LNCaP clone FGC (cell line): ENCODE data around the gene GAREM1.

Source experiments
- DNase-seq: peaks from one replicate; pipeline ENCODE4 v3.0.0-alpha.2; 2011; ENCODE audit warnings: low read depth
- H3K4me3 ChIP-seq: 2 replicates; pipeline ENCODE4 v1.5.1; 2011; ENCODE audit warnings: mild to moderate bottlenecking, low read depth, low read length, control low read depth
- TF ChIP-seq, protein P1 (sequence below): IDR thresholded peaks from 2 replicates; pipeline ENCODE4 v1.5.1; 2012; ENCODE audit warnings: mild to moderate bottlenecking; ENCODE audit not compliant: control insufficient read depth, insufficient read depth; ENCODE audit errors: extremely low read depth

The GAREM1 gene

DNA sequence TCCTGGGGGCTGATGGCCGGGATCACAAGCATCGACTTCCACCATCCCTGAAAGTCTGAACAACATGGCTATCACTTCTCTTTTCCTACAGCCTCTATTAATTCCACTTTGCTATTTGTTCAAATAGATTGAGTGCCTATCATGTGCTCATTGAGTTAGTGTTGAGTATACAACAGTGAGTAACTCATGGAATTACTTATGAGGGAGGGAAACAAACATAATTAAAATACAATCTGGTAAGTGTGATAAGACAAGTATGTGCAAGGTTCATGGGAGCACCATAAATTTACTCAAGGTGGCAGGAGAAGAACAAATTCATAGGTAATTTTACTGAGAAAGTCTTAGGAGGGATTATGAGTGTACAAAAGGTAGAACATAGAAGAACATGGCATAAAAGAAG, 194.4 kb downstream of the GAREM1 start:
- TF ChIP-seq, protein P1, sequence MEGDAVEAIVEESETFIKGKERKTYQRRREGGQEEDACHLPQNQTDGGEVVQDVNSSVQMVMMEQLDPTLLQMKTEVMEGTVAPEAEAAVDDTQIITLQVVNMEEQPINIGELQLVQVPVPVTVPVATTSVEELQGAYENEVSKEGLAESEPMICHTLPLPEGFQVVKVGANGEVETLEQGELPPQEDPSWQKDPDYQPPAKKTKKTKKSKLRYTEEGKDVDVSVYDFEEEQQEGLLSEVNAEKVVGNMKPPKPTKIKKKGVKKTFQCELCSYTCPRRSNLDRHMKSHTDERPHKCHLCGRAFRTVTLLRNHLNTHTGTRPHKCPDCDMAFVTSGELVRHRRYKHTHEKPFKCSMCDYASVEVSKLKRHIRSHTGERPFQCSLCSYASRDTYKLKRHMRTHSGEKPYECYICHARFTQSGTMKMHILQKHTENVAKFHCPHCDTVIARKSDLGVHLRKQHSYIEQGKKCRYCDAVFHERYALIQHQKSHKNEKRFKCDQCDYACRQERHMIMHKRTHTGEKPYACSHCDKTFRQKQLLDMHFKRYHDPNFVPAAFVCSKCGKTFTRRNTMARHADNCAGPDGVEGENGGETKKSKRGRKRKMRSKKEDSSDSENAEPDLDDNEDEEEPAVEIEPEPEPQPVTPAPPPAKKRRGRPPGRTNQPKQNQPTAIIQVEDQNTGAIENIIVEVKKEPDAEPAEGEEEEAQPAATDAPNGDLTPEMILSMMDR, result no peak
- H3K4me3 ChIP-seq, result no peak overlapping the region
- no peak for DNase-seq

DNA sequence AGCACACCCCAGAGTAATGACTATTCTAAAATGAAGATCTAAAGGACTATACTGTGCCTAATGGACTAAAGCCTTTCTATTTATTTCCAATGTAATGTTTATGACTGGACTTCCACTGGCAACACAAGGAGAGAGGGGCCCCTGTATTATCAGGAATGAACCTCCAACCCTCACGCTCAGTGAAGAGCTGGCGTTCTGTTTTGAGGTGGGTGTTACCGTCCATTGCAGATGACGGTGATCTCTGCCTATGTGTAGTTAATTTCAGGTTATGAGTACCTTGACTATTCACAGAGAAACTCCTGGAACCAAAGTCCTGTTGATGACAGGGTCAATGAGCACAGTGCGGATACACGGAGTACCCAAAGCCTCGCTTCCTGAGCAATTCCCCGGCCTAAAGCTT, 195.5 kb downstream of the GAREM1 start:
- DNase-seq, result no peak
- TF ChIP-seq, protein P1, result no peak
- no peak overlapping the region for H3K4me3 ChIP-seq

DNA sequence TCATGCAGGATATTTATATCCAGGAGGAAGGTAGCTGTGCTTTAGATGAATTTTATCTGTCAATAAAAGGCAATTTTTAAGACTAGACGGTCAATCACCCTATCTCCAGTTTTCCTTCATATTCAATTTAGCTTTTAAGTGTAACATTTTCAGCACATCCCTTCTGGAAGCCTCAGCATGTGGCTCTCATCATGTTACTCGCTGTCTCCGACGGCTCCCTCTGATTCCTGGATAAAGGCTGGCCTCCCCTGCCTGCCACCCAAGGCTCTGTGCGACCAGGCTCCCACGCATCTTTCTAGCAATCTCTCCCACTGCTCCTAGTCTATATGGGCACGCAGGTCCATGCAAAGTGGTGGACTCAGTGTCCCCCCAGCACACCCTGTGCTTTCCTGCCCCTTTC, 196.4 kb downstream of the GAREM1 start:
- no peak overlapping the region for H3K4me3 ChIP-seq
- TF ChIP-seq, protein P1, result no peak
- DNase-seq, result no peak

DNA sequence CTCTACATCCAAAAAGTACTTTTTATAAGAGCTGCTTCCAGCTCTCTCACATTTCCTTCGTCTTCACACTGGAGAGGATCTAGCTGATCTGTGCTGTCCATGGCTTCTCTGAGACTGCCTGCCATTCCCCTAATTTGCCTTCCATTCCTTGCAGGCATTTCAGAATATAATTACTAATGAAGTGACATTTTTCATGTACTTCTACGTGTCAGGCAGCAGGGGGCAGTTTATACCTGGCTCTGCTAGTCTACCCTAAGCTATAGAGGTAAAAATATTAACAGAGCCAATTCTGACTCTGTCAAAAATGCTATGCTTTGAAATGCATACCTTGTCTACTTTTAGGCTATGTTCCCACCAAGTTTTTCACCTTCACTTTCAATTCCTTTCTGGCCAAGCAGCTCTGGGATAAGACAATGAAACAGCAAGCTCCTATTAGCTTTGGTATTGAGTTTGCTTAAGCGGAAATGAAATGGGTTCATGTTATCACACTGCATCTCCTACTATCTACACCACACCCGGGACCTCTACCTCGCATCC, 198.9 kb downstream of the GAREM1 start:
- H3K4me3 ChIP-seq, result no peak overlapping the region
- DNase-seq, result peak; percentile 23
- TF ChIP-seq, protein P1, result peak; percentile 92

DNA sequence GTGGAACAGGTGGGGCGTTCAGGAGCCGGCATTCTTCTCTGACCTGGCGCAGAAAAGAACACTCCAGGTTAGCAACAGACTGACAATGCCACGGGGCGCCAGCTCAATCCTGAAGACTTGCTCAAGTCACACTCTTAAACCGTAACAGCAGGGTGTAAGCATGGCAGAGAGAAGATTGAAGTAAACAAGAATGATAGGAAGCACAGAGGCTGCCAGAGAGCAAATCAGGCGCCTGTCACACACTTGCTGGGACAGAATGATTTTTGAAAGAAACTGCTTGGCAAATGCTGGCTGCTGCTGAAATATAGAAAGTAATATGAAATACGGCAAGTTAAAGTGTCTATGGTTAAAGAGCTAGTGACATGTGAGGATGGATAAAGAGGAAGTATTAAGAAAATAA, 200.3 kb downstream of the GAREM1 start:
- no peak for DNase-seq
- H3K4me3 ChIP-seq, result no peak overlapping the region
- TF ChIP-seq, protein P1, result no peak

DNA sequence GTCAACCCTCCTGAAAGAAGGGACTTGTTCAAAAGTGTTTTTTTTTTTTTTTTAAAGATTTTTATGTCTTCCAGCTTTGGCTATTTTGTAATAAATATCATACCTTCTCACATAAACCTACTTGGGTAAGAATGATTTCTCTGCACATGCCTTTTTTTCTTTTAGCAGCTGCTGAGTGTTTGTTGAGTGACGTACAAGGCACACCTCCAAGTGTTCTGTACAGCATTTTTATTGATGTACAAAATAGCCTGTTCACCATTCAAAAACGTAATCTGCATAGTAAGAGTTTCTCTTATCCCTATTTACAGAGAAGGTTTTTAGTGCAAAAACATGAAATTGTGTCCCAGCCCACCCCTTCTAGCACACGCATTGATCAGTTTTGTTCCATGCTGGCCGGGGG, 203.2 kb downstream of the GAREM1 start:
- no peak overlapping the region for H3K4me3 ChIP-seq
- DNase-seq, result peak; percentile 14
- TF ChIP-seq, protein P1, result no peak

DNA sequence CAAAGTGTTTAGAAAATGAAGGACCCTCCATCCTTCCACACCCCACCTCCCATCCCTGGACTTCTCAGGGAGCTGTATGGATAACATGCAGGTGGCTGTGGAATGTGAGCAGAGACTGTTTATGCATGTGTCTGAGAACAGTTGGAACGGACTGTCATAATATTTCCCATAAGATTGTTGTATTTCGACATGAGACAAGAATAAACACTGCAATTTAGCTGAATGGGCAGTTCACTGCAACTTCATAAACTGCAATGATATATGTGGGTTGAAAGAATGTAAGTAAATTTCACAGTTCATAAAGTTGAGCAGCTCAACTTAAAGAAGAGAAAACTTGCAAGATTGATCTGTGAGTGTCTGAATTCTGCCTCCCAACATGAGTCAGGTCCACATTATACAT, 206.3 kb downstream of the GAREM1 start:
- no peak overlapping the region for H3K4me3 ChIP-seq
- DNase-seq, result no peak
- TF ChIP-seq, protein P1, result no peak
